ENCODE measurements around the gene RAG1. TPM values are rescaled to one million over a fixed set of nuclear protein-coding genes. Genes with fewer than 3 reads are reported as not detected.

Gene RAG1
- 1.9 TPM for total RNA-seq
- polyA plus RNA-seq (ENCODE audit: insufficient read depth, low read depth, low replicate concordance), result 1.4 TPM
- long read RNA-seq, donor 1, result 0 reads
- long read RNA-seq, donor 2, result 0 reads
- long read RNA-seq, donor 3, result 0 reads
- long read RNA-seq, donor 4, result 0 reads
- long read RNA-seq, donor 5, result 0 reads
- long read RNA-seq, donor 6, result 0 reads
- long read RNA-seq, donor 7, partial matches to known transcripts, result 0 of 2 reads
- long read RNA-seq, donor 7, other reads (novel, unspliced or antisense), result 2 of 2 reads
- long read RNA-seq, donor 8, result 0 reads
- long read RNA-seq, donor 9, result 0 reads
- long read RNA-seq, donor 10, full-length matches to known transcripts, result 1 of 1 reads
- long read RNA-seq, donor 10, partial matches to known transcripts, result 0 of 1 reads
- long read RNA-seq, donor 10, other reads (novel, unspliced or antisense), result 0 of 1 reads

DNA sequence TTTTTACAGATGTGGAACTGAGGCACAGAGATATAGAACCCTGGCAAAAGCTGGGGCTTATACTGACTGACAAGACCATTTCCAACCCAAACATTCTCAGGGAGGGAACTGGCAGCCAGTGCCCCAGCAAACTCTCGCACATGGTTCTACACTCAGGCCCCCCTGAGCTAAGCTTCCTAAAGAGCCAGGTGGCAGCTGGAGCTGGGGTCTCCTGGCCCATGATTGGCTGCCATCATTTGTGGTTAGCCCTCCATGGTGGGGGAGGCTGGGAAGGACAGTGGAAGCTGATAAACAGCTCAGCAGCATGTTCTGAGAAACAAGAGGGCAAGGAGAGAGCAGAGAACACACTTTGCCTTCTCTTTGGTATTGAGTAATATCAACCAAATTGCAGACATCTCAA, at the start of gene RAG1:
Gene RAG1, plus strand, starts transcription at position 314 of the 400 bp plus-strand sequence. CDS start 5,298 bp downstream, outside the sequence.
- no peak for DNase-seq
- H3K27me3 ChIP-seq (ENCODE audit: control insufficient read depth, insufficient read depth, low read length), result no peaks in the 10 kb centered on the region
- no peak for FAIRE-seq
- H3K4me3 ChIP-seq (ENCODE audit: low read length in 3 of 3), result no peak within 1 kb of the TSS
- TF ChIP-seq, protein P1, sequence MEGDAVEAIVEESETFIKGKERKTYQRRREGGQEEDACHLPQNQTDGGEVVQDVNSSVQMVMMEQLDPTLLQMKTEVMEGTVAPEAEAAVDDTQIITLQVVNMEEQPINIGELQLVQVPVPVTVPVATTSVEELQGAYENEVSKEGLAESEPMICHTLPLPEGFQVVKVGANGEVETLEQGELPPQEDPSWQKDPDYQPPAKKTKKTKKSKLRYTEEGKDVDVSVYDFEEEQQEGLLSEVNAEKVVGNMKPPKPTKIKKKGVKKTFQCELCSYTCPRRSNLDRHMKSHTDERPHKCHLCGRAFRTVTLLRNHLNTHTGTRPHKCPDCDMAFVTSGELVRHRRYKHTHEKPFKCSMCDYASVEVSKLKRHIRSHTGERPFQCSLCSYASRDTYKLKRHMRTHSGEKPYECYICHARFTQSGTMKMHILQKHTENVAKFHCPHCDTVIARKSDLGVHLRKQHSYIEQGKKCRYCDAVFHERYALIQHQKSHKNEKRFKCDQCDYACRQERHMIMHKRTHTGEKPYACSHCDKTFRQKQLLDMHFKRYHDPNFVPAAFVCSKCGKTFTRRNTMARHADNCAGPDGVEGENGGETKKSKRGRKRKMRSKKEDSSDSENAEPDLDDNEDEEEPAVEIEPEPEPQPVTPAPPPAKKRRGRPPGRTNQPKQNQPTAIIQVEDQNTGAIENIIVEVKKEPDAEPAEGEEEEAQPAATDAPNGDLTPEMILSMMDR (IDR thresholded peaks at IDR 0.05; ENCODE audit: borderline replicate concordance, extremely low read depth, insufficient read depth), result no peak
- H3K9me3 ChIP-seq (ENCODE audit: control insufficient read depth in 2 of 3, insufficient read depth in 1 of 3, low read length in 3 of 3), result no peaks in the 10 kb centered on the region
- H3K9ac ChIP-seq (ENCODE audit: low read length in 3 of 3), result no peak within 1 kb of the TSS
- intact Hi-C loops (cut with DNase I), result loop anchor here (10.0 kb wide), 1 partner anchor 107 kb away; no protein-coding TSS in a partner anchor
- H3K4me1 ChIP-seq (ENCODE audit: control insufficient read depth in 2 of 3, insufficient read depth in 2 of 3, low read depth in 1 of 3, low read length in 3 of 3), result no peaks in the 10 kb centered on the region
- H3K36me3 ChIP-seq (ENCODE audit: control insufficient read depth in 2 of 3, insufficient read depth in 3 of 3, low read length in 3 of 3), result no peaks in the 10 kb centered on the region
- H3K27ac ChIP-seq (ENCODE audit: low read depth in 2 of 2, low read length in 2 of 2), result no peak within 1 kb of the TSS

DNA sequence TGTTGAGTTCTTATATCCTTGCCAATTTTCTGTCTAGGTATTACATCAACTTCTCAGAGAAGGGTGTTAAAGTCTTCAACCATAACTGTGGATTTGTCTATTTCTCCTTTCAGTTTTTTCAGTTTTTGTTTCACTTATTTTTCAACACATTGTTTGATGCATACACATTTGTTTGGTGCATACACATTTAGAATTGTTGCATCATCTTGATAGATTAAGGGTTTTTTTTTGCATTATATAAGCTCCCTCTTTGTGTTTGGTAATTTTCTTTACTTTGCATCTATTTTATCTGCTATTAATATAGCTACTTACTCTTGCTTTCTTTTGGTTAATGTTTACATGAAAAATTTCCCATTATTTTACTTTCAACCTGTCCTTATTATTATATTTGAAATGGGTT, 37.0 kb upstream of the RAG1 start:
- FAIRE-seq, result no peak

DNA sequence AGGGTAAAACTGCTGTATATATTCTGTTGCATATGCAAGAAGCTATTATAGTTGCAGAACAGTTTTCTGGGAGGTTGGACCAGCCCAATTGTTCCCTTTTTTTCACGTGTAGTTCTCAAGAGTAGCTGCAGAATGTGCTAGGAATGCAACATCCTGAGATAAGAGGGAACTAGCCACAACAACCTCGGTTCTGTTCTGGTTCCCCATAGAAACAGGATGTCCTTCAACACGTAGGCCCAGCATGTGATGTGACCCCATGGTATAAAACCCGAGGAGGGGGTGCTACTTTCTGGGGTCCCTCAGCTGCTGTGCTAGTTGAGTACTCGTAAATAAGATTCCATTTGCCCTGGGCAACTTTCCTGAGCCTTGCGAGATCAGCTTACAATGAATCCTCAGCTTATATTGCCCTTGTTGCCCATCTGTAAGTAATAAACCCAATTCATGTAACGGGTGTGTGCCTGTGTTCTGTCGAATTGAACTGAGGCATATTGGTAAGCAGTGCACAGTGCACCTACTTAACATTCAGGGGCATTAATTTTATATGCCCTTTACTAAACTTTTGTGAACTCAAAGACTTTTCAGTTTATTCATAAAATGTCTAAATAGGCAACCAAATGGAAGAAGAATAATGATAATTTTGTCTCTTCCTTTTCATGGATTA, 34.7 kb upstream of the RAG1 start:
- Histone ChIP-seq H3K27me3 (ENCODE audit: control insufficient read depth, insufficient read depth, low read length) (no peaks in the 10 kb centered on the region), H3K9me3 (ENCODE audit: control insufficient read depth in 2 of 3, insufficient read depth in 1 of 3, low read length in 3 of 3) (no peaks in the 10 kb centered on the region), H3K4me3 (ENCODE audit: low read length in 3 of 3) (no peak overlapping the region), H3K9ac (ENCODE audit: low read length in 3 of 3) (no peak overlapping the region), H3K27ac (ENCODE audit: low read depth in 2 of 2, low read length in 2 of 2) (no peak overlapping the region), H3K4me1 (ENCODE audit: control insufficient read depth in 2 of 3, insufficient read depth in 2 of 3, low read depth in 1 of 3, low read length in 3 of 3) (no peaks in the 10 kb centered on the region), H3K36me3 (ENCODE audit: control insufficient read depth in 2 of 3, insufficient read depth in 3 of 3, low read length in 3 of 3) (no peaks in the 10 kb centered on the region)
- DNase-seq (no peak), FAIRE-seq (no peak)
- TF ChIP-seq, protein P1 (IDR thresholded peaks at IDR 0.05; ENCODE audit: borderline replicate concordance, extremely low read depth, insufficient read depth), result no peak
- intact Hi-C loops (cut with DNase I), result no loop called here

More for the DNA sequence above, 37.0 kb upstream of the RAG1 start:
- intact Hi-C loops (cut with DNase I), result no loop called here
- Histone ChIP-seq H3K36me3 (ENCODE audit: control insufficient read depth in 2 of 3, insufficient read depth in 3 of 3, low read length in 3 of 3) (no peaks in the 10 kb centered on the region), H3K9ac (ENCODE audit: low read length in 3 of 3) (no peak overlapping the region), H3K4me1 (ENCODE audit: control insufficient read depth in 2 of 3, insufficient read depth in 2 of 3, low read depth in 1 of 3, low read length in 3 of 3) (no peaks in the 10 kb centered on the region), H3K4me3 (ENCODE audit: low read length in 3 of 3) (no peak overlapping the region), H3K9me3 (ENCODE audit: control insufficient read depth in 2 of 3, insufficient read depth in 1 of 3, low read length in 3 of 3) (no peaks in the 10 kb centered on the region), H3K27me3 (ENCODE audit: control insufficient read depth, insufficient read depth, low read length) (no peaks in the 10 kb centered on the region), H3K27ac (ENCODE audit: low read depth in 2 of 2, low read length in 2 of 2) (no peak overlapping the region)
- TF ChIP-seq, protein P1 (IDR thresholded peaks at IDR 0.05; ENCODE audit: borderline replicate concordance, extremely low read depth, insufficient read depth), result no peak
- no peak for DNase-seq
